A673 (cell line): ENCODE results near the gene NXPH3.

ENCODE experiments used
- EZH2 ChIP-seq: fragments of 200-600 bp; sonication (generic); IDR thresholded peaks from 2 replicates; pipeline ENCODE4 v1.6.1; 2017; ENCODE audit warnings: borderline replicate concordance, low read depth, mild to moderate bottlenecking, mixed read lengths, antibody characterized with exemption, low read length; ENCODE audit not compliant: poor library complexity, severe bottlenecking
- TF ChIP-seq, protein P1 (sequence below): fragments of 300-800, 200-600 bp; sonication (generic); conservative IDR thresholded peaks from 2 replicates; pipeline ENCODE4 v1.5.1; 2017; ENCODE audit warnings: low read depth, mild to moderate bottlenecking, antibody characterized with exemption, low read length, moderate library complexity, mixed read lengths

DNA sequence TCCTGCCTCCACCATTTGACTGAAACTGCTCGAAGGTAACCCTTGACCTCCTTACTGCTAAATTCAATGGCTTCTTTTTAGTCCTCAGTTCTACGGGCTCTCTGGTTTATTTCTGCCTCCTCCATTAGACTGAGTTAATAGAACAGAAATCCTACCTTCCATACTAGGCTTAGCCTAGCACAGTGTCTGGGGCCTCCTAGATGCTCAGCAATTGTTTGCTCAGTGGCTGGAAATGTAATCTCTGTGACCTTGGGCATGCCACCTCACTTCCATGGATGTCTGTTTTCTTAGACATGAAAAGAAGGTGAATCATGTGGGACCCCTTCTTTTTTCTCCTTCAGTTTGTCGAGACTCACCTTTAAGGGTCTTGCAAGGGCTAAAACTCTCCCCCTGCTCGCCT, 19.7 kb downstream of the NXPH3 start:
- TF ChIP-seq, protein P1, sequence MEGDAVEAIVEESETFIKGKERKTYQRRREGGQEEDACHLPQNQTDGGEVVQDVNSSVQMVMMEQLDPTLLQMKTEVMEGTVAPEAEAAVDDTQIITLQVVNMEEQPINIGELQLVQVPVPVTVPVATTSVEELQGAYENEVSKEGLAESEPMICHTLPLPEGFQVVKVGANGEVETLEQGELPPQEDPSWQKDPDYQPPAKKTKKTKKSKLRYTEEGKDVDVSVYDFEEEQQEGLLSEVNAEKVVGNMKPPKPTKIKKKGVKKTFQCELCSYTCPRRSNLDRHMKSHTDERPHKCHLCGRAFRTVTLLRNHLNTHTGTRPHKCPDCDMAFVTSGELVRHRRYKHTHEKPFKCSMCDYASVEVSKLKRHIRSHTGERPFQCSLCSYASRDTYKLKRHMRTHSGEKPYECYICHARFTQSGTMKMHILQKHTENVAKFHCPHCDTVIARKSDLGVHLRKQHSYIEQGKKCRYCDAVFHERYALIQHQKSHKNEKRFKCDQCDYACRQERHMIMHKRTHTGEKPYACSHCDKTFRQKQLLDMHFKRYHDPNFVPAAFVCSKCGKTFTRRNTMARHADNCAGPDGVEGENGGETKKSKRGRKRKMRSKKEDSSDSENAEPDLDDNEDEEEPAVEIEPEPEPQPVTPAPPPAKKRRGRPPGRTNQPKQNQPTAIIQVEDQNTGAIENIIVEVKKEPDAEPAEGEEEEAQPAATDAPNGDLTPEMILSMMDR: no peak
- no peak for TF ChIP-seq EZH2
